Ascending aorta (tissue), 2 donors: ENCODE measurements around the gene METTL25. TPM values are rescaled to one million over a fixed set of nuclear protein-coding genes. Genes with fewer than 3 reads are reported as not detected.

Source experiments
- DNase-seq, 2 donors: peaks; one replicate each; pipeline ENCODE4 v3.0.0-alpha.2; 2019; ENCODE audit warnings: low spot score in 2 of 2
- H3K27ac ChIP-seq, 2 donors: fragments of 200-600 bp; sonication (generic); one replicate each; pipeline ENCODE4 v1.5.1; 2016 to 2017; ENCODE audit warnings: mild to moderate bottlenecking in 1 of 2
- H3K27me3 ChIP-seq: fragments of 200-600 bp; sonication (generic); one replicate; pipeline ENCODE4 v1.5.1; 2017
- H3K36me3 ChIP-seq, 2 donors: fragments of 200-600 bp; sonication (generic); one replicate each; pipeline ENCODE4 v1.5.1; 2016
- H3K4me1 ChIP-seq, 2 donors: fragments of 200-600 bp; sonication (generic); one replicate each; pipeline ENCODE4 v1.5.1; 2016 to 2017; ENCODE audit warnings: mild to moderate bottlenecking in 1 of 2
- H3K4me3 ChIP-seq, 2 donors: fragments of 200-600 bp; sonication (generic); one replicate each; pipeline ENCODE4 v1.5.1; 2016 to 2017; ENCODE audit warnings: mild to moderate bottlenecking in 1 of 2
- H3K9me3 ChIP-seq, 2 donors: fragments of 200-600 bp; sonication (generic); one replicate each; pipeline ENCODE4 v1.5.1; 2016
- CTCF ChIP-seq, 3 experiments: fragments of 200-600 bp in 2 of 3; fragments of 450-650 bp in 1 of 3; sonication (generic) in 2 of 3; IDR thresholded peaks; one replicate each; pipeline ENCODE4 v1.5.1; 2016 to 2019; ENCODE audit warnings: antibody characterized with exemption in 3 of 3, mild to moderate bottlenecking in 1 of 3, moderate library complexity in 1 of 3
- intact Hi-C: fragments of 100-400 bp; cut with DNase I; formaldehyde crosslinking; loops from one replicate; pipeline ENCODE4 v1.15.1; 2023
- total RNA-seq: library from RNA; depleted of rRNA; stranded (reverse); fragments of >200 nt; gene quantifications from one replicate; pipeline ENCODE4 v1.1.0, GENCODE V29; 2016

The METTL25 gene
- total RNA-seq, 1 donor from 2014 or later, result 2.2 TPM

GRCh38 chr12:82515652-82516051 is 157.3 kb downstream of the METTL25 start:
- H3K9me3 ChIP-seq, result no peaks in the 10 kb centered on the region
- no peak overlapping the region for H3K4me3 ChIP-seq
- DNase-seq, result no peak
- no peak for TF ChIP-seq CTCF (IDR thresholded peaks at IDR 0.05)
- intact Hi-C loops, result no loop called here
- H3K27ac ChIP-seq, result no peak overlapping the region
- no peaks in the 10 kb centered on the region for H3K27me3 ChIP-seq
- no peaks in the 10 kb centered on the region for H3K36me3 ChIP-seq
- no peaks in the 10 kb centered on the region for H3K4me1 ChIP-seq

GRCh38 chr12:82517027-82517426 is 158.7 kb downstream of the METTL25 start:
- Histone ChIP-seq H3K4me1 (no peaks in the 10 kb centered on the region), H3K4me3 (no peak overlapping the region), H3K36me3 (no peaks in the 10 kb centered on the region), H3K27me3 (no peaks in the 10 kb centered on the region), H3K9me3 (no peaks in the 10 kb centered on the region), H3K27ac (no peak overlapping the region)
- no peak for DNase-seq
- intact Hi-C loops, result no loop called here
- TF ChIP-seq CTCF (IDR thresholded peaks at IDR 0.05), result no peak

- H3K4me3 ChIP-seq, result no peak overlapping the region
- no peak for TF ChIP-seq CTCF (IDR thresholded peaks at IDR 0.05)
- H3K9me3 ChIP-seq, result no peaks in the 10 kb centered on the region
- H3K36me3 ChIP-seq, result no peaks in the 10 kb centered on the region
- intact Hi-C loops, result no loop called here
- no peaks in the 10 kb centered on the region for H3K27me3 ChIP-seq
- H3K27ac ChIP-seq, result no peak overlapping the region
- H3K4me1 ChIP-seq, result no peaks in the 10 kb centered on the region
- DNase-seq, result no peak
Observed at GRCh38 chr12:82517808-82518207, 159.5 kb downstream of the METTL25 start.

- TF ChIP-seq CTCF (IDR thresholded peaks at IDR 0.05), result no peak
- Histone ChIP-seq H3K9me3 (no peaks in the 10 kb centered on the region), H3K4me3 (no peak overlapping the region), H3K4me1 (no peaks in the 10 kb centered on the region), H3K27me3 (no peaks in the 10 kb centered on the region), H3K27ac (no peak overlapping the region), H3K36me3 (no peaks in the 10 kb centered on the region)
- intact Hi-C loops, result no loop called here
- DNase-seq, result no peak
Observed at GRCh38 chr12:82519510-82519909, 161.2 kb downstream of the METTL25 start.

- H3K27me3 ChIP-seq, result no peaks in the 10 kb centered on the region
- no peak for TF ChIP-seq CTCF (IDR thresholded peaks at IDR 0.05)
- intact Hi-C loops, result no loop called here
Observed at GRCh38 chr12:82522285-82522684, 164.0 kb downstream of the METTL25 start.

GRCh38 chr12:82522762-82523161 is 164.4 kb downstream of the METTL25 start:
- H3K4me1 ChIP-seq, result no peaks in the 10 kb centered on the region
- no peak for DNase-seq
- H3K4me3 ChIP-seq, result no peak overlapping the region
- H3K9me3 ChIP-seq, result no peaks in the 10 kb centered on the region
- no peak overlapping the region for H3K27ac ChIP-seq
- TF ChIP-seq CTCF (IDR thresholded peaks at IDR 0.05), result no peak
- H3K36me3 ChIP-seq, result no peaks in the 10 kb centered on the region
- no peaks in the 10 kb centered on the region for H3K27me3 ChIP-seq
- intact Hi-C loops, result no loop called here

More at GRCh38 chr12:82522285-82522684, 164.0 kb downstream of the METTL25 start:
- no peak for DNase-seq
- H3K4me1 ChIP-seq, result no peaks in the 10 kb centered on the region
- no peaks in the 10 kb centered on the region for H3K9me3 ChIP-seq
- no peak overlapping the region for H3K27ac ChIP-seq
- no peaks in the 10 kb centered on the region for H3K36me3 ChIP-seq
- no peak overlapping the region for H3K4me3 ChIP-seq
